Measurements from ENCODE around the gene MUS81. TPM values are rescaled to one million over a fixed set of nuclear protein-coding genes. Genes with fewer than 3 reads are reported as not detected.

MUS81 gene
- total and polyA plus RNA-seq, 3 experiments from 2014 or later: 35.2 to 85.8 (median 84.7) TPM

- no peaks in the 10 kb centered on the region for H3K9me3 ChIP-seq (ENCODE audit: low read length)
- H3K4me3 Mint-ChIP-seq: peak overlapping the region in 1 of 7 donors; percentile 58
- H3K36me3 Mint-ChIP-seq: peaks cover 5 to 48% (median 6%) of the 10 kb centered on the region in 3 donors
- H3K27me3 ChIP-seq (ENCODE audit: insufficient read depth, low read length, poor library complexity, severe bottlenecking): no peaks in the 10 kb centered on the region
- ChIA-PET CTCF (interaction anchor here (24.5 kb wide), 1 partner anchor 21 kb away, joined by 560 read pairs; the partner anchor contains the start of genes CCDC85B, CTSW and FIBP), POLR2A (interaction anchor here (1.1 to 5.2 kb wide), 2 partner anchors 8 to 23 kb away, joined by 3 to 39 read pairs; partner anchors contain the start of genes CCDC85B, CFL1 and MUS81)
- no peak for DNase-seq
- H3K4me3 ChIP-seq (ENCODE audit: low read length): no peak overlapping the region
- H3K9me3 Mint-ChIP-seq: no peaks in the 10 kb centered on the region
- peaks cover 30% of the 10 kb centered on the region for H3K36me3 ChIP-seq (ENCODE audit: insufficient read depth, low read length)
- no peak overlapping the region for H3K27ac ChIP-seq (ENCODE audit: low read depth, low read length)
- no peaks in the 10 kb centered on the region for H3K27me3 Mint-ChIP-seq
- H3K27ac Mint-ChIP-seq: peak overlapping the region in 4 of 8 donors; percentile 8 to 70 (median 32)
- H3K4me1 ChIP-seq (ENCODE audit: insufficient read depth, low read length): peaks cover 13% of the 10 kb centered on the region
- H3K4me1 Mint-ChIP-seq: peaks cover 15 to 34% (median 16%) of the 10 kb centered on the region in 3 donors
Observed at GRCh38 chr11:65867284-65868071, 7.2 kb downstream of the MUS81 start.

GRCh38 chr11:65868076-65868667 lies 7.9 kb downstream of the MUS81 start:
- Mint-ChIP-seq H3K4me1 (peaks cover 16 to 34% (median 19%) of the 10 kb centered on the region in 3 donors), H3K9me3 (no peaks in the 10 kb centered on the region), H3K27ac (peak overlapping the region in 1 of 8 donors; percentile 43), H3K36me3 (peaks cover 2 to 42% (median 3%) of the 10 kb centered on the region in 3 donors), H3K4me3 (peak overlapping the region in 1 of 7 donors; percentile 58), H3K27me3 (no peaks in the 10 kb centered on the region)
- CTCF ChIA-PET: interaction anchor here (7.7 to 24.5 kb wide), 2 partner anchors 8 to 20 kb away, joined by 87 to 560 read pairs; partner anchors contain the start of genes CCDC85B, CFL1, CTSW and FIBP
- POLR2A ChIA-PET: interaction anchor here (1.1 to 5.2 kb wide), 2 partner anchors 9 to 22 kb away, joined by 3 to 39 read pairs; partner anchors contain the start of genes CCDC85B, CFL1 and MUS81
- H3K27me3 ChIP-seq (ENCODE audit: insufficient read depth, low read length, poor library complexity, severe bottlenecking): no peaks in the 10 kb centered on the region
- H3K4me1 ChIP-seq (ENCODE audit: insufficient read depth, low read length): peaks cover 16% of the 10 kb centered on the region
- no peak overlapping the region for H3K27ac ChIP-seq (ENCODE audit: low read depth, low read length)
- no peaks in the 10 kb centered on the region for H3K9me3 ChIP-seq (ENCODE audit: low read length)
- H3K4me3 ChIP-seq (ENCODE audit: low read length): no peak overlapping the region
- DNase-seq: peak in 1 of 5 donors; percentile 57
- H3K36me3 ChIP-seq (ENCODE audit: insufficient read depth, low read length): peaks cover 24% of the 10 kb centered on the region

GRCh38 chr11:65868907-65869306 lies 8.7 kb downstream of the MUS81 start:
- POLR2A ChIA-PET: interaction anchor here (5.2 kb wide), 1 partner anchor 10 kb away, joined by 39 read pairs; the partner anchor contains the start of genes CFL1 and MUS81
- Mint-ChIP-seq H3K9me3 (no peaks in the 10 kb centered on the region), H3K27me3 (no peaks in the 10 kb centered on the region), H3K4me3 (peak overlapping the region in 1 of 7 donors; percentile 54), H3K4me1 (peaks cover 18 to 39% (median 23%) of the 10 kb centered on the region in 3 donors), H3K27ac (peak overlapping the region in 2 of 8 donors; percentile 56 to 80), H3K36me3 (peaks cover 2 to 35% (median 3%) of the 10 kb centered on the region in 3 donors)
- Histone ChIP-seq H3K4me1 (ENCODE audit: insufficient read depth, low read length) (peaks cover 20% of the 10 kb centered on the region), H3K9me3 (ENCODE audit: low read length) (no peaks in the 10 kb centered on the region), H3K36me3 (ENCODE audit: insufficient read depth, low read length) (peaks cover 17% of the 10 kb centered on the region), H3K27me3 (ENCODE audit: insufficient read depth, low read length, poor library complexity, severe bottlenecking) (no peaks in the 10 kb centered on the region), H3K27ac (ENCODE audit: low read depth, low read length) (no peak overlapping the region), H3K4me3 (ENCODE audit: low read length) (no peak overlapping the region)
- CTCF ChIA-PET: interaction anchor here (7.7 to 24.5 kb wide), 2 partner anchors 9 to 19 kb away, joined by 87 to 560 read pairs; partner anchors contain the start of genes CCDC85B, CFL1, CTSW and FIBP
- no peak for DNase-seq

- H3K9me3 ChIP-seq (ENCODE audit: low read length): no peaks in the 10 kb centered on the region
- H3K27ac ChIP-seq (ENCODE audit: low read depth, low read length): no peak overlapping the region
- H3K4me3 ChIP-seq (ENCODE audit: low read length): no peak overlapping the region
- ChIA-PET CTCF (interaction anchor here (7.7 to 24.5 kb wide), 2 partner anchors 10 to 18 kb away, joined by 87 to 560 read pairs; partner anchors contain the start of genes CCDC85B, CFL1, CTSW and FIBP), POLR2A (interaction anchor here (0.5 to 5.2 kb wide), 3 partner anchors 10 to 183 kb away, joined by 3 to 39 read pairs (median 3); partner anchors contain the start of genes CFL1, MUS81 and SF3B2)
- Mint-ChIP-seq H3K27ac (peak overlapping the region in 4 of 8 donors; percentile 21 to 68 (median 42)), H3K36me3 (peaks cover 2 to 26% (median 3%) of the 10 kb centered on the region in 3 donors), H3K4me3 (peak overlapping the region in 1 of 7 donors; percentile 54), H3K4me1 (peaks cover 18 to 42% (median 23%) of the 10 kb centered on the region in 3 donors), H3K9me3 (no peaks in the 10 kb centered on the region), H3K27me3 (no peaks in the 10 kb centered on the region)
- H3K4me1 ChIP-seq (ENCODE audit: insufficient read depth, low read length): peaks cover 26% of the 10 kb centered on the region
- DNase-seq: no peak
- H3K27me3 ChIP-seq (ENCODE audit: insufficient read depth, low read length, poor library complexity, severe bottlenecking): no peaks in the 10 kb centered on the region
- peaks cover 8% of the 10 kb centered on the region for H3K36me3 ChIP-seq (ENCODE audit: insufficient read depth, low read length)
Observed at GRCh38 chr11:65869643-65870306, 9.5 kb downstream of the MUS81 start.

GRCh38 chr11:65870307-65870658 lies 10.1 kb downstream of the MUS81 start:
- H3K27ac ChIP-seq (ENCODE audit: low read depth, low read length): no peak overlapping the region
- H3K27me3 Mint-ChIP-seq: no peaks in the 10 kb centered on the region
- ChIA-PET POLR2A (interaction anchor here (0.9 to 5.2 kb wide), 2 partner anchors 11 to 182 kb away, joined by 3 to 39 read pairs; partner anchors contain the start of genes CFL1, MUS81 and SF3B2), CTCF (interaction anchor here (7.7 to 24.5 kb wide), 2 partner anchors 10 to 18 kb away, joined by 87 to 560 read pairs; partner anchors contain the start of genes CCDC85B, CFL1, CTSW and FIBP)
- DNase-seq: no peak
- peaks cover 0 to 21% (median 0%) of the 10 kb centered on the region in 3 donors for H3K36me3 Mint-ChIP-seq
- peaks cover 18 to 42% (median 23%) of the 10 kb centered on the region in 3 donors for H3K4me1 Mint-ChIP-seq
- H3K4me1 ChIP-seq (ENCODE audit: insufficient read depth, low read length): peaks cover 26% of the 10 kb centered on the region
- H3K27ac Mint-ChIP-seq: peak overlapping the region in 4 of 8 donors; percentile 12 to 68 (median 42)
- H3K4me3 Mint-ChIP-seq: peak overlapping the region in 2 of 7 donors; percentile 6 to 61
- no peaks in the 10 kb centered on the region for H3K9me3 Mint-ChIP-seq
- H3K9me3 ChIP-seq (ENCODE audit: low read length): no peaks in the 10 kb centered on the region
- H3K4me3 ChIP-seq (ENCODE audit: low read length): no peak overlapping the region
- H3K36me3 ChIP-seq (ENCODE audit: insufficient read depth, low read length): peaks cover 3% of the 10 kb centered on the region
- no peaks in the 10 kb centered on the region for H3K27me3 ChIP-seq (ENCODE audit: insufficient read depth, low read length, poor library complexity, severe bottlenecking)

- no peaks in the 10 kb centered on the region for H3K27me3 ChIP-seq (ENCODE audit: insufficient read depth, low read length, poor library complexity, severe bottlenecking)
- Mint-ChIP-seq H3K27me3 (no peaks in the 10 kb centered on the region), H3K4me1 (peaks cover 18 to 42% (median 23%) of the 10 kb centered on the region in 3 donors), H3K27ac (peak overlapping the region in 6 of 8 donors; percentile 12 to 84 (median 60)), H3K36me3 (peaks cover 0 to 14% (median 0%) of the 10 kb centered on the region in 3 donors), H3K4me3 (peak overlapping the region in 6 of 7 donors; percentile 11 to 61 (median 24)), H3K9me3 (no peaks in the 10 kb centered on the region)
- DNase-seq: no peak
- H3K36me3 ChIP-seq (ENCODE audit: insufficient read depth, low read length): no peaks in the 10 kb centered on the region
- no peaks in the 10 kb centered on the region for H3K9me3 ChIP-seq (ENCODE audit: low read length)
- POLR2A ChIA-PET: interaction anchor here (0.5 to 5.2 kb wide), 4 partner anchors 12 to 89 kb away, joined by 3 to 39 read pairs (median 5); partner anchors contain the start of genes CCDC85B, CFL1, FIBP and MUS81
- no peak overlapping the region for H3K4me3 ChIP-seq (ENCODE audit: low read length)
- CTCF ChIA-PET: interaction anchor here (0.7 to 24.5 kb wide), 5 partner anchors 11 to 121 kb away, joined by 3 to 560 read pairs (median 3); partner anchors contain the start of genes CCDC85B, CFL1, CTSW and FIBP
- H3K27ac ChIP-seq (ENCODE audit: low read depth, low read length): no peak overlapping the region
- H3K4me1 ChIP-seq (ENCODE audit: insufficient read depth, low read length): peaks cover 26% of the 10 kb centered on the region
Observed at GRCh38 chr11:65870706-65871681, 10.8 kb downstream of the MUS81 start.
